GM04504 (cell line): Measurements from ENCODE around the gene ANKRD23.
"Not testable (repeated sequence)": the region's sequence is repeated elsewhere in the genome, so short reads cannot be mapped to it uniquely, and the experiment has no call there.

Experiments
- DNase-seq: peaks from one replicate; pipeline ENCODE4 v3.0.0-alpha.2; 2012; ENCODE audit warnings: low read depth

ANKRD23 gene

DNA sequence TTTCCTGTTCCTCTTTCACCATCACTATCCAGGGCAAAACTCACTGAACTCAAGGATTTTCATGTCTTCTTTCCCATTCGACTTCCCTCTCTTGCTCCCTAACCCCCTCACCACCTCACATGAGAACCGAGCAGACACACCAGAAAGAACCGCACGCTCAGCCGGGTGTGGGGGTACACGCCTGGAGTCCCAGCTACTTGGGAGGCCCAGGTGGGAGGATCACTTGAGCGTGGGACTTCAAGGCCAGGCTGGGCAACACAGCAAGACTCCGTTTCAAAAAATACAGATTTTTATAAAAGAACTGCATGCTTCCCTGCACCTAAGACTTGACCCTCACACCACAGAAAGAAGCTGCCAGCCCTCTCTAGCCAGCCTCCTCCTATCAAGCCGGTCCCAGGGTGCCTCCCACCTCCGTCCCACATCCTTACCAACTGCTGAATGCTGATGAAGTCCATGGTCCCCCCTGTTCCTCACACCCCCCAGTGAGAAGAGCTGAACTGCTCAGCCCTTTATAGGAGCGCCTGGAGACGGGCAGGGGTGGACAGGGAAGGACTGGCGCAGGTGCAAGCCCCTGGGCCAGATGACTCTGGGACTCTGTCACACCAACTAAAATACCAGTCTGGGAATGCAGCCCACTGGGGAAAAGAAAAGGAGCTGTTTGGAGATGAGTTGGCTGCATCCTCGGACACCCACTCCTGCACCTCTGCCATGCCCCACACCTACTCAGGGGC lies at the start of gene ANKRD23:
Gene ANKRD23, minus strand, starts transcription at position 484 of the 731 bp plus-strand sequence. Its CDS starts 29 bp downstream, at position 455.
- no peak for DNase-seq

DNA sequence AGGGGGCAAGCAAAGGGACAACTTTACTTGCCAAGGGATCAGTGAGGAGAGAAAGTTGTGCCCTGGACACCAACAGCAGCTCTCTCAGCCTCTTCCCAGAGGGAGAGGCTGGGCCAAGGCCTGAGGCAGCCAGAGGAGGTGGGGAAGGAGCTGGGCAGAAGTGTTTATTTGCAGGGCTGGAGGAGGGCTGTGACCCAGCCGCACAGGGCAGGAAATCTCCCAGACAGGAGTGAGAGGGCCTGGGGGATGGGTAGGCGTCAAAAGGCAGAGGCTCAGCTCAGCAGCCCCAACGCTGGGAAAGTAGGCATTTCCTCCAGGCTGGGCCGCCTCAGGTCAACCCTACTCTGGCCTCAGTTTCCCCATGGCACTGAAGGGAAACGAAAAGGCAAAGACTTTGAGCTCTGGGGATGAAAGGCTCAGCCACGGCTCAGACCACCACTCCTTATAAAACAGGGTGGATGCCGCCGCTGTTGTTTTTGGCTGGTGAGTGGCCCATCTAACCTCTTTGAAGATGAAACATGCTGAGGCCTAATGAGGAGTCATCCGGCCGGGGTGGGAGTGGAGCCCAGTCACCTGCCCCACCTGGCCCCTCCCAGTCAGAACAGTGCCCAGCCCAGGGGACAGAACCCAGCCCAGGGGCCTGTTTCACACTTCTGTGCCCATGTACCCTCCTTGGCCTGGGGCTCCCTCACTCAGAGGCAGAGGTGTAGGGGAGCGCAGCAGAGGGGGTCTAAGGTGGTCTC lies 47.9 kb upstream of the ANKRD23 start:
- no peak for DNase-seq

DNA sequence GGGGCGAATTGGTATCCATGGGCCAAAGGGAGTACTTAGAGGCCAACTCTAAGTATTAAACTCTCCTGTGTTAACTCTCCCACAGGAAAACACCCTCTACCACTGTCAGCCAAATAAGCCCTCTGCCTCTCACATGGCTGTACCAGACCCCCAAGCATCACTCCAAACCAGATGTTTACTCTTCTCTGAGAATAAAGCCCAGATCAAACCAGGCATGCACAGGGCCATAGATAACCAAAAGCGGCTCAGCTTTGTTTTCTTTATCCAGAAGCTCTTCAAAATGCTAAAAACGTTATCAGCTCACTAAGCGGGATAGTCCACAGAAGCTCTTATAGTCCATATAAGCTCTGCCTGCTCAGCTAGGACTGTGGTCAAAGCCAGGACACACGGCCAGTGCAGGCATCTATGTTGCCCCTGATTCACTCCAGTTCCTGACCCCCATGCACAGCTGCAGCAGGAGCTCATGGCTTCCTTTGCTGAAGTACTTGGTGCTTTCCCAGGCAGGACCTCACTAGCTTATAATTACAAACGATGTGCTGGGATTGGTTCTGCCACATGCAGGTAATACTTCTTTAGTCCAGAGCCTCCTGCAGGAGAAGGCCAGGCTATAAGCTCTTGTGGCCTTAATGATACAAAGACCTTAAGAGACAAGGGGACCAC lies 47.0 kb upstream of the ANKRD23 start:
- DNase-seq, result no peak

DNA sequence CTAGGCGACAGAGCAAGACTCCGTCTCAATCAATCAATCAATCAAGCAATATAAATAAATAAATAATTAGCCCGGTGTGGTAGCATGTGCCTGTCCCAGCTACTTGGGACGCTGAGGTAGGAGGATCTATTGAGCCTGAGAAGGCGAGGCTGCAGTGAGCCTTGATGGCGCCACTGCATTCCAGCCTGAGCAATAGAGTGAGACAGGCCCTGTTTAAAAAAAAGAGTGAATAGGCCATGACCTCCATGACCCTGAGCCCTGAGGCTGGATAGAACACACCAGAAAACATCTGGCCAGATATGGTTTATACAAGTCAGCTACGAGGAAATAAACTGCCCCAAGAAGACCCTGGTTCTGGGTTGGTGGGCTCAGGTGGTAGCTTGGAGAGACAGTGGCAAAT lies 46.4 kb upstream of the ANKRD23 start:
- DNase-seq, result no peak

DNA sequence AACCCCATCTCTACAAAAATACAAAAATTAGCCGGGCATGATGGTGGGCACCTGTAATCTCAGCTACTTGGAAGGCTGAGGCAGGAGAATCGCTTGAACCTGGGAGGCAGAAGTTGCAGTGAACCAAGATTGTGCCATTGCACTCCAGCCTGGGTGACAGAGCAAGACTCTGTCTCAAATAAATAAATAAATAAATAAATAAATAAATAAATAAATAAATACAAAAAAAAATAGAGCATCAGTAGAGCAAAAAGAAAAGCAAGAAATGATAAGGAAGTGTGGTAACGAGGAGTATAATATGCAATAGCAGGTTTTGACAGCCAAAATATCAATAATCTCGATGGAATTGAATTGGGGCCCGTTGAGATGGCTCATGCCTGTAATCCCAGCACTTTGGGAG lies 45.7 kb upstream of the ANKRD23 start:
- DNase-seq, result not testable (repeated sequence)

DNA sequence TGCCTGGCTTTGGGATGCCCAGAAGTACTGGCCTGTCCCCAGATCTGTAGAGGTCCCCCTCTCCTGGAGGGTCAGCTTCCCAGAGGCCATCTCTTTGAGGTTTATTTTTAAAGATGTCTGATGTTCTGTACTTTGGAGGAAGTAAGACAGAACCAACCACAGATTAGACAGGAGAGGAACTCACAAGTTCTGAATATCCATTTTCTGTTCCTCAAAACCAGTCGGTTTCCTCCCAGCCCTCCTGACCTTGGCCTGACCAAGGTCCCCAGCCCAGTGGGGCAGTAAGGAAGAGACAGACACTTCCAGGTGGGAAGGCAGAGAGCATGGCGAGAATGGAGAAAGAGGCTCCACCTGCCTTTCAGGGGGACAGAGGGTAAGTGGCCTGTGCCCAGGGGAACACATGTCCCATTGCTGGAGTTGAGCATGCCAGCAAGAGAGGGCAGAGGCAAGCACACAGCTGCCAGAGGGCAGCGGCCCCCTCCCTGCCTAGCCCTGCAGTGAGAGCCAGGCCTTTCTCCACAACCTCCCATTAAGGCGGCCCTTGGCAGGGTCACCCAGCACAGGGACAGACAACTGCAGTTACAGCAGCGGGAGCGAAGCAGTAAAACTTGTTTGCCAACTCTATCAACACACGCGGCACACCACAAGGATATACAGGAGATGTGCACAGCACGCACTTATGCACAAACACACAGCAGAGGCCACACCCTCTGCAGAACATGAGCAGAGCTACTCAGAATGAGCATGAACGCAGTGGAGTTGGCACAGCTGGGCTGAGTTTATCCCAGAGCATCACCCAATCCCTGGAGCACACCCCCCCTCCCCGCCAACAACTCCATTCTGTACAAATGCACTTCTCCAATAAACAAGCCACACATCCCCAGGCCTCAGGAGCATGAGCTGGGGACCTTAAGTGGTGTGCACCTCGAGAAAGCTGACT lies 44.5 kb upstream of the ANKRD23 start:
- no peak for DNase-seq

DNA sequence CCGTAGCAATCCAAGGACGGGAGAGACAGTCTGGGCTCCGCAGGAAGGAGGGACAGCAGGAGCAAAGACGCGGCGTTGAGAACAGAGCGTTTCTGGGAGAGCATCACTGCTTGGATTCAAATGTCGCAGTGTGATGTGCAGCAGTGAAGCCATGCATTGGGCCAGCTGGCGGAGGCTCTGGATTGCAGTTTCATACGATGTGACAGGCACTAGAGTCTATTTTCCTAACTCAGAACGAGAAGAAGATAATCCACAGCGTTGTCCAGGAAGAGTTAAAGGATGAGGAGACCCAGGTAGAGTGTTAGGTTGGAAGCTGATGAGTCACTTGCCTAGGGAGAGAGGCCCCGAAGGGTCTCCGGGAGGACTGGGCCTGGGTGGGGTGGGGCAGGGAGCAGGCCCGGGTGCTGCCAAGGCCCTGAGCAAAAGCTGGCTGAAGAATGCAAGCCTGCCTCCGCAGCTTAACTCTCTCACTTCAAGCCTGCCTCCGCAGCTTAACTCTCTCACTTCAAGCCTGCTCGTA lies 43.7 kb upstream of the ANKRD23 start:
- no peak for DNase-seq

DNA sequence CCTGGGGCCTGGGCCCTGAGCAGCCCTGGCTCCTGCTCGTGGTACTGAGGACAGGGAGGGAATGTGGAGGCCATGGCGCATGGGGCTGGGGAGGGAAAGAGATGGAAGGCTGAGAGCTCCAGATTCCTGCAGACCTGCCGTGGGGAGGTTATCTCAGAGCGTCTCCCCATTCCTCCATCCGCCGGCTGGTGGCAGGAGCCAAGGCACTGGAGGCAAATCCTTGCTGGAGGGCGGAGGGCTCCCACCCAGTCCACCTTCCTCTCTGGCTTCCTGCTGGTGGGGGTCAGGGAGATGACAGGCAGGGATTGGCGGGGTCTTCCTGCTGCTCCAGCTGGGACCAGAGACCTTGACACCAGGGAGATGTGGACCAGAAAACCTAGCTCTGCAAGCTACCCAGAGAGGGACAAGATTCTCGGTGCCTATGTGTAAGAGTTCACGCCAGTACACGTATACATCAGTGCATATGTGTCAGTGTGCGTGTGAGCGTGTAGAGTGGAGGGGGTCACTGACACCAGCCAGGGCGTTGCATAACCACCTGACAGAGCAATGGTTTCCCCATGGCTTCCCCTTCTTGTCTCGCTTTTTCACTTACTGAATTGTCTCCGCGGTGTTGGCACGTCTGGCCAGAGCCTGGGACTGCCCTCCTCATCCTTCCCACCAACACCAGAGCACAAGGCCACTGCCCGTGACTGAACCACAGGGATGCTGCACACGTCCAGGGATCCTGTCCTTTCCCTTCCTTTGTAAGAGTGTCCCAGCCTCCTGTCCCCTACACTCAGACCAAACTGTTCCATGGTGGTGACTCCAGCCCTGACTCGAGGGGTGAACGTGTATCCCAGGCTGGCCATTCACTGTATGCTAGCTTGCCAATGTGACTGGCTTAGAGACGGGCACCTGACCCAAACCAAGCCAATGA lies 41.9 kb upstream of the ANKRD23 start:
- no peak for DNase-seq

DNA sequence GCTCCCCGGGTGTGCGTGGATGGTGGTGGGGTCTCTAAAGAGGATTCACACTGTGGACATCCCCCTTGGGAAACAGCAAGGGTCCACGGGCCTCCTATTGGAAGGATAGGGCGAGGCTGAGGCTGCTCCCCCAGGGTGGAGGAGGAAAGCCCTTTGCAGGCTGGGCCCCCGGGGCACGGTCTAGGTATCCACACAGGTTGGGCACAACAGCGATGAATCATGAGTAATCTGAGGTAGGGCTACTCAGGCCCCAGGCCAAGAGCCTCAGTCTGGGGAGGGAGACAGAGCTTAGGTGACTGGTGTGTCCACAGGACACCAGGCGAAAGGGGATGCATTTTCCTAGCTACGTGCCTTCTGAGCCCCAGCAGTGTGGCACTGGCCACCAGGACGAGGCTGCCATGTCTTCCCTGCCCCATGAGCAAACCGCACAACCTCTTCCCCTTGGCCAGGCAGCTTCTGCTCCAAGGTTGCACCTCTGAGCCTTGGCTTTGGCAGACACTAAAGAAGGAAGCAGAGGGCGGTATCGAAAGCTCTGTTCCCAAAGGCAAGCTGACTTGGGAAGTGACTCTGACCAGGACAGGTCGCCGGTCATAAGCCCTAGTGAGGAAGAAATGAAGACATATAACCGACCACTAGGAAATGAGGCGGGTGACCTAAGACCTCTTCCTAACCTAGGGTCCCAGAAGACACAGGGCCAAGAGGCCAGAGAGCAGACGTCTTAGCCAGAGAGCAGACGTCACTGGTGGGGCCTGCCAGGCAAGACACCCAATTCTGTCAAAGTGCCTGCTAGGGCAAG lies 40.7 kb upstream of the ANKRD23 start:
- no peak for DNase-seq

DNA sequence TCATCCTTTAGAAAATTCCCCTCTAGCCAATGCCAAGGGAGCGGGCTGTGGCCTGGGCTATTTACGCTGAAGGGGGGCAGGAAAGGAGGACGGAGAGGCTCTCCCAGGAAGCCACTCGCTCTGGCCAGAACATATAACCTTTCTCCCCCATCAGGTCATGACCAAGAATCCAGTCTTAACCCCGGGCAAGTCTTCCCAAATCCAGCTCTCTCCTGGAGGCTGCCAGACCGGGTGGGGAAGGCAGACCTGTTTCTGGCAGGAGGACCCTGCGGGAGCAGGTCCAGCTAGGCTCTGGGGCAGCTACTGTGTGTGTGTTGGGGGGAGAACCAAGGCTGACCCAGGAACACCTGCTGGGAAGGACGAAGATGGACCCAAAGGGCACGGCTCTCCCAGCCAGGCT lies 39.5 kb upstream of the ANKRD23 start:
- DNase-seq, result no peak

DNA sequence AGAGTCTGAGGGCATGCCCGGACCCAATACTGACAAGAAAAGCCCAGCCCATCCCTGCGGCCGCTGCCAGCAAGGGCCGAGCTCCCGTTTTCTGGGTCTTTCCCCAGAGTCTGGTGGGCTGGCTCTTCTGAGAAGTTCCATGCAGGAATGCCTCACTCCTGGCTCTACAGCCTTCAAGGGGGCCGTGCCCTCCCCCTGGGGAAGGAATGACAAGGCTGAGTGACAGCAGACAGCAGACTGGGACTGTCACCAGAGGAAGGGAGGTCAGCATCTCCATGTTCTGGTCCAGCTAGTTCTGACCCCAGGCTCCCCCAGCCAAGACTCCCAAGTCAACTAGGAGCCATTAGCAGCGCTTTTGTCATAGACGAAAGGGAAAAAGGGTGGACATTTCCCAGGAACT lies 39.1 kb upstream of the ANKRD23 start:
- no peak for DNase-seq

DNA sequence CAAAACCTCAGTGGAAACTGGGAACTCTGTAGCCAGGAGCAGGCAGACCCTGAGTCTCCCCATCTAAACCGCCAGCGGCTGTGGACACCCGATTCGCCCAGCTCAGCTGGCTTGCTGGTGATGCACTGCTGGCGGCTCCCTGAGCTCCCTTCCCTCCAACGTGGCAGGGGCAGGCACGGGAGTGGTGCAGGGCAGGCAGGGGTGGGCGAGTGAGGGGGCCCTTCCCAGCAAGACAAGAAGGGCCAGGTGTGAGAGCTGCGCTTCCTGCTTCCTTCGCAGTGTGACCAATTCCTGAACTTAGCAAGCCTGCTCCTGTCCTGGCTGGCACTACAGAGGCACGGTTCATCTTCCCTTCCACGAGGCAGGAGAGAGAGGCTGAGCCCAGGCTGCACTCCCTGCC lies 38.4 kb upstream of the ANKRD23 start:
- DNase-seq, result no peak

DNA sequence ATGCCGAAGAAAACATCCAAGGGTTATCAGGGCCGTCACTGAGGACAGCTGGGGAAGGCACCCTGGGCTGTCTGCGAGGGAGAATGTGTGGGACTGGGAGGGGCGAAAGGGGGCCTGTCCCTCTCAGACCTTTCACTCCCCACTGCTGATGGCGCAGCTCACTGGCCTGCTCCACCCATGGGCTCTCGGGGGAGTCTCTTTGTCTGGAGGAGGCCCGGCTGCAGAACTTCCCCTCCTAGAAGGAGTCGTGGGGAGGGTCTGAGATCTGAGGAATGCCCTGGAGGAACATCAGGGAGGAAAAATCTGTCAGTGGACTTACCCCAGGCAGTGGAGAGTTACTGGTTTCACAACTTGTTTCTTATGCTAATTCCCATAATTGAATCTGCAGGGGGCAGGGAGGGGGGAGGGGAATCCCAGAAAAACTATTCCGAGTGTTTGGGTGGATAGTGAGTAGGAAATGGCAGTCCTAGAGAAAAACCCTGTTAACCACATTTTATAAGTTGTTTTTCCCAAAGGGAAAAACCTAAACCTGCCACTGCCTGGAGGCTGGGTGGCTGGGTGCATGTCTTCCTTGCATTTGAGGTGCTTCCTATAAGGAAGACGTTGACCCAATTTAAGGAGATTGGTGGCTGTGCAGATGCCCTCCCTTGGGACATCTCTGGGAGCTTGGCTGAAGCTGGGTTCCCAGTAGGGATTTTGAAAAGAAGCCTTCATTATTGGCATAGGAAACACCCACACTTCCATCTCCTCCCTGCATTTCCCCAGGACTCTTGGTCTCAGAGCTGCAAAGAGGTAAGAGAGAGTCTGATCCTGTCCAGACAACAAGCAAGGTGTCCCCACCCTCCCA lies 37.8 kb upstream of the ANKRD23 start:
- no peak for DNase-seq

DNA sequence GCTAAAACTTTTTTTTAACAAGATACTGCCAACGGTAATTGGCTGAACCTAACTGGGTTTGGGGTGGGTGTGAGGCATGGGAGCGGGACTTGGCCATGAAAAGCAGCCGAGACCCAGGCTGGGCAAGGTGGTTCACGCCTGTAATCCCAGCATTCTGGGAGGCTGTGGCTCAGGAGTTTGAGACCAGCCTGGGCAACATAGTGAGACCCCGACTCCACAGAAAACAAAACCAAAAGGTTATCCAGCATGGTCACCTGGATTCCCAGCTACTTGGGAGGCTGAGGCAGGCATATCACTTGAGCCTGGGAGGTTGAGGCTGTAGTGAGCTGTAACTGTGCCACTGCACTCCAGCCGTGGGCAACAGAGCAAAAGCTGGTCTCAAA lies 37.1 kb upstream of the ANKRD23 start:
- DNase-seq, result no peak

DNA sequence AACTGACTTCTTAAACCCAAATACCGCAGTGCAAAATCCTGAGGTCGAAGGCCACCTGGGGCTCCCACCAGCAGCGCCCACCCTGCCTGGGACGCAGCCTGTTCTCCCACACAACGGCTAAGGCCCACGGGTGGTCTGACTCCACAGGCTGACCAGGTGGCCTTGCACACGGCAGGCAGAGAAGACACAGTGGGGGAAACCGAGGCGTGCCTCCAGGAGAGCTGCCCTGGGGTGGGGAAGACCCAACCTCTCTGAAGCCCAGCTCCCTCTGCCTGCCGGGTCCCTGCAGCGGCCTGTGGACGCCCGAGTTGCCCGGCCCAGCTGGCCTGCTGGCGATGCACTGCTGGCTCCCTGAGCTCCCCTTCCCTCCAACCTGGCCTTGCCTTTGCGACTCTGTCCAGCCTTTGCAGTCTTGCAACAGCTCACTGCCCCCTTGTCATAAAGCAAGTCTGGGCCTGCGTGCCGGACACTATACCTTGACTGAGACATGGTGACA lies 35.8 kb upstream of the ANKRD23 start:
- DNase-seq, result no peak

DNA sequence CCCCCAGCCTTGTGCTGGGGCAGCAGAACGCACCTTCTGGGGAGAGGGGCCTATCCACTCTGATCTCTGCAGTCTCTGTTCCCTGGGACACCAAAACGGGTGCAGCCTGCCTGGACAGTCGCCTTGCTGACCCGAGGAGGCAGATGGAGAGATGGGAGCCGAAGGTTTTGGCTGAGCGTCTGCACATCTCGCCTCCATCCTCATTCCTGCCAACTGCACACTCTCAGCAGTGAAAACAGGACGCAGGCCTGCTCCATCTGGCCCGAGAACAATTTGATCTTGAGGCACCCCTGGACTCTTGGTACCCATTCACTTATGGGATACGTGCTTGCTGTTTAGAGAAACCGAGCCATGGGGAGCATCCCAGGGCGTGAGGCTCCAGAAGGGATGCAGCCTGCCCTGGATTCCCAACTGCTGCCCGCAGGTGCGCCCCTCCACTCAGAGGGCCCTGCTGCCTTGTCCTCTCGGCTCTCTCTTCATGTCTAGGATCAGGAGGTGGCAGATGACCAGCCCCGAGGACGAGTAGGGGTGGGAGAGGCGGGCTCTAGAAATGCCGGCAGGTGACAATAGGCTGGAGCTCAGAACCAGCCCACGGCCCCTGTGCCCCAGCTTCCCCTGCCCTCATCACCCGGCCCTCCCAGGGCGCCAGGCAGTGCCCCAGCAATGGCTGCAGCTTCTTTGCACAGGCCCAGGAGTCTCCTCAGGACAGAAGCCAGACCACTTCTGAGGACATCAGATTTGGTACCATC lies 35.1 kb upstream of the ANKRD23 start:
- no peak for DNase-seq

DNA sequence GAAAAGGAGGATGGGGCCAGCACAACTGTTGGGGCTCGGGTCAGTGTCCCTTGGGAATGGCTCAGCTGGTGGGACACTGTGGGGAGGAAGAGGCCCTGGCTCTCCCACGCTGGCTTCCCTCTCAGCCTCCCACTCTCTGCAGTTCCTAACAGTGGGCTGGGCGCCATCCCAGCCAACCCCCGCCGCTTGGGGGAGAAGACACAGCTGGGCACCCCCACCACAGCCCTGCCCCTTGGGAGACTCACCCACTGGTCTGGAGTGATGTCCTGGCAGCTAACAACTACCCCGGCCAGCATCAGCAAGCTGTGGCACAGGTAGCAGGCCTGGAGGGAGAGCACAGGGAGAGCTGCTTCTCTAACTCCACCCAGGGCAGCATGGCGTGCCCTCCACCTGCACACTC lies 34.4 kb upstream of the ANKRD23 start:
- DNase-seq, result no peak

DNA sequence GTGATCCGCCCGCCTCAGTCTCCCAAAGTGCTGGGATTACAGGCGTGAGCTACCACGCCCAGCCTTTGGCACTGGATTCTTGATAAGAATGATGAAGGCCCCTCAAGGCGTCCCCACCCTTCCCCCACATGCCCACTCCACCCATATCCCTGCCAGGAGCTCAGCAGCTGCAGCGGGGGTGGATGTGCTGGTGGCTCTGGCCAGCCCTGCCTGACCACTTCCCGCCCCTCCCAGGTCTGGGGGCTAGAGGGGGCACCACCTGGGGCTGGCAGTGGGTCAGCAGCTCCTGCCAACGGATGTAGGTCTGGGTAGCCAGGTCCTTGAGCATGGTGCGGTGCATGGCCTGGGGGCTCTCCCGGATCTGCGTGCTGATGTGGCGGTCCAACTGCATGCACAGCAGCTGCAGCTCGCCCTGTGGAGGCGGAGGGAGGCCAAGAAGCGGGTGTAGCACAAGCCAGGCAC lies 33.8 kb upstream of the ANKRD23 start:
- DNase-seq, result no peak
